Measurements from ENCODE around the gene LSM4. TPM values are rescaled to one million over a fixed set of nuclear protein-coding genes. Genes with fewer than 3 reads are reported as not detected.

Gene LSM4
- total and polyA plus RNA-seq, 2 experiments from 2014 or later, result 591 to 637 TPM

GRCh38 chr19:18279266-18279515, 43.7 kb downstream of the LSM4 start (continued):
- no peak for TF ChIP-seq ZNF462 (CRISPR knock-in tag; IDR thresholded peaks at IDR 0.05)
- TF ChIP-seq STAT1 (IDR thresholded peaks at IDR 0.05; ENCODE audit: unreplicated experiment), result no peak
- no peak for TF ChIP-seq POLR2AphosphoS5 (IDR thresholded peaks at IDR 0.05; ENCODE audit: low read depth)
- TF ChIP-seq CTCF (conservative IDR thresholded peaks at IDR 0.05; ENCODE audit: low read depth in 2 of 2), result no peak
- no peak for TF ChIP-seq REST (IDR thresholded peaks at IDR 0.05; ENCODE audit: unreplicated experiment)

All from GM23338 (cell line).